HuH-7.5 (cell line): Measurements from ENCODE around the gene DTD1.

Source experiments
- DNase-seq: peaks from one replicate; pipeline ENCODE4 v3.0.0; 2011; ENCODE audit warnings: low spot score

DTD1 gene

DNA sequence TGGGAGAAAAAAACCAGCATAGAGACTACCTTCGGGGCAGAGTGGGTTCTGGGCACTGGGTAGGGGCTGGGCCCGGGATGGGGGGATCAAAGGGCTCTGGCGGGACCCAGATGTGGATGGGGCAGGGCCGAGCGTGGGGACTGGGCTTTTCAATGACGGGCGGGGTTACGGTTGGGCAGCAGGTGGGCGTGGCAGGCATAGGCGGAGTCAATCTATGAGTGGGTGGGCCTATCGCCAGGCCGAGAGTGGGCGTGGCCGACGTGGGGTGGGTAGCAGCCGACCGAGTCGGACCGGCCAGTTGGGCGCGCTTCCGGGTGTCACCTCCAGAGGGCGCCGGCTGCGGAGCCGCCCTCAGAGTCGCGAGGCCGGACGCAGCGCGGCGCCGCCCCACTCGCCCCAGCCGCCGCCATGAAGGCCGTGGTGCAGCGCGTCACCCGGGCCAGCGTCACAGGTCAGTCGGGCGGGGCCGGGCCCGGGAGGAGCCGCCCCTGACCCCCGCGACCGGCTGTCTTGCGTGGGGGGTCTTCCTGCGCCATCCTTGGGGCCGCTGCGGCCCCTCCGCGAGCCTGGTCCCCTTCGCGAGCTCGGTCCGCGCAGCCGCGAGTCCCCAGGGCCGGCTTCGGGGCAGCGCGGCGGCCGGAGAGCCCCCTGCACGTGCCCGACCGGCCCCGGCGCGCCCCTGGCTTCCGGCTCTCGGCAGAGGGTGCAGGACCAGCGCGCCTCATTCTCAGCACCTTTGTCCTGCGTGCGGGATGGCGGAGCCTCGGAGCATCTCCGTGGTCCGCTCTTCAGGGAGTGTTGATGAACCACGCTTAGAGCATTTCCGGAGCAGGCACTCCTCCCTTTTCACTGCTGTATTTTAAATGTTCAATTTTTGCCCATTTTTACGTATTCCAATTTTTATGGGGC, at the start of gene DTD1:
Gene DTD1 (plus strand): TSS at position 390 of the 909 bp plus-strand sequence. CDS start 19 bp downstream, at position 409.
- peak; percentile 80 for DNase-seq

DNA sequence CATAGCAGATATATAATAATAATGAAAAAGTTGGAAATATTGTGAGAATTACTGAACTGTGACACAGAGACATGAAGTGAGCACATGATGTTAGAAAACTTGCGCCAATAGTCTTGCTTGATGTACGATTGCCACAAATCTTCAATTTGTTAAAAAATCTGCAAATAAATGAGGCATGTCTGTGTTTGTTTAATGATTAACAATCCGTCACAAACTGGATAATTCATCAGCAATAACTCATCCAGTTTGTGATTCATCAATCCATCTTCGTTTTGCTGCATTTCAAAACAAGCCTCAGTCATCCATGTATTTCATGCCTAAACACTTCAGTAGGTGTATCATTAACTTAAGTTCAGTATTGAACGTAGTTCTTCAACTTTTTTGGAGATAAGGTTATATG, 46.1 kb upstream of the DTD1 start:
- no peak for DNase-seq

- no peak for DNase-seq
Observed at GRCh38 chr20:18543216-18543615, 44.6 kb upstream of the DTD1 start.

DNA sequence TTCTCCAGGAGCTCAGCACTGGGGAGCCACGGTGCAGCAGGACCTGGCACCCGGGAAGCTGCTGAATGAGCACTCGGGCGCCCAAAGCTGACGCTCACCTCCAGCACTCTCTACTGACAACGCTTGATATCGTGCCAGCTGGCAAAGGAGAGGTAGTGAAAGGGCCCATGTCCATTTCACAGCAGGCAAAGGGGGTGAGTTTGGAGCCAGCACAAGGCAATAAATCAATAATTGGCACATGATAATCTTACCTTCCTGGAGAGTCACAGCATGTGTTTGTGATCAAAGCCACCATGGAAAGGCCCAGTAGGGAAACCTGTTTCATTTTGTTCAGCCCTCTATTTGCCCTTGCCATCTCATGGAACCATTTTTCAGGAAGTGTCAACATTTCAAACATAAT, 43.9 kb upstream of the DTD1 start:
- no peak for DNase-seq

DNA sequence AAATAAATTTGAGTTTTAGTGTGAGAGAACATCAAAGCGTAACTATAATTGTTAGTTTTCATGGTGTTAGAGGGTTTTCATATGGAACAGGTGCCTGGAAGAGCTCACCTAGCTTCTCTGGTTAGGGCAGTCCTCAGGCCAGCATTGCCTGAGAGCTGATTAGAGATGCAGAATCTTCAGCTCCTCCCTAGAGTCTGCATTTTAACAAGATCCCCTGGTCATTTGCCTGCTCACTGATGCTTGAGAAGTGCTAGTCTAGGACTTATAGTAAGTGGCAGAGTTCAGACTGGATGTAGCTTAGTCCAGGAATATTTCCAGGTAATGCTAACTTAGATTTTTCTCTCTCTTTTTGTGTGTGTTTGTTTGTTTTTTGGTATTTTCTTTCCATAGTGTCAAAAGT, 42.3 kb upstream of the DTD1 start:
- no peak for DNase-seq

DNA sequence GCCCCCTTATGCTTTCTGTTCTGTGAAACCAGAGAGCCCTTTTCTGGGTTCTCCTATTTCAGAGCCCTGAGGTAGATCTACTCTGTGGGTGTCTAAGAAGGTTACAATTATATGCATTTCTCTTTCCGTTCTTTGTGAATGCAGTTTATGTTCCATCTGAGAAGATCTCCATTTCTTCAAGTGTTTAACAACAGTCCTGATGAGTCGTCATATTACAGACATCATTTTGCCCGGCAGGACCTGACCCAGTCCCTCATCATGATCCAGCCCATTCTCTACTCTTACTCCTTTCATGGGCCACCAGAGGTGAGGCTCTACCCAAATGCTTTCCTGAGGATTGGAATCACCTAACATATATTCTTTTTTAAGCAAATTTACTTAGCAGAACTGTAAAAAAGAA, 39.4 kb upstream of the DTD1 start:
- DNase-seq: no peak

DNA sequence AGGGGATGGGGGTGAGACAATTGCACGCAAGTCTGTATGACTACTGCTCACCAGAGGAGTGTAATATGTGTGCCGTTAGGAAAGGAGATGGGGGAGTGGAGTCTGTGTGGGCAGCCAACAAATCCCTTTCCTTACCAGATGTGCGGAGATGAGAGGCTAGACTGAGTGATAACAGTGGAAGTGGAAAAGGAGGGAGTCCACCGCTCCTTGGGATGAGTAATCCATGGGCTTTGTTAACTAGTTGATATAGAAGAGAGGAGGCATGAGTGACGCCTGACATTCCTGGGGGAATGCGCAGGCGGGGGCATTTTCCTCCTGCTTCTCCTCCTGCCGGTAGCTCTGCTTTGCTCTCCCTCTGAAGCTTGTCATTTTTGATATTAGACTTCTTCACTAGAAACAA, 34.1 kb upstream of the DTD1 start:
- DNase-seq: no peak

- peak; percentile 86 for DNase-seq
Observed at GRCh38 chr20:18566892-18567738, 20.7 kb upstream of the DTD1 start, which contains the start of gene SMIM26. TSS of gene SMIM26 (plus strand) at chr20:18567432. CDS start at chr20:18567479, 47 bp downstream.

DNA sequence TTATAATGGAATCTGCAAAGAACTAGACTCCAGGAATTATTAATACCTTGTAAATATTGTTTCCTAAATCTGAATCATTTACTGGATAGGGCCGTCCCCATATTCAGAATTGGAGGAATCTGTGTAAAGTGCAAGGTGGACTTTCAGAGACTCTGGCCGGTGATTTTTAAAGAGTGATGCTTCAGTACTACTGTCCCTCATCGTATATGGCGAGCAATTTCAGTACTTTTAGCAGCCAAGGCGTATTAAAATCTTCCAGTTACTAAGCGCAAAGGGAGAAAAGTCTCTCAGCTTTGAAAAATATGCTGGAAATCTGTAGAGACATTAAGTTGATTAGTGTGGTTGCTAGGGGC, 20.1 kb upstream of the DTD1 start:
- DNase-seq: no peak

- DNase-seq: no peak
Observed at GRCh38 chr20:18571009-18571408, 16.8 kb upstream of the DTD1 start.

- no peak for DNase-seq
Observed at GRCh38 chr20:18571578-18571977, 16.3 kb upstream of the DTD1 start.

- no peak for DNase-seq
Observed at GRCh38 chr20:18577942-18578341, 9.9 kb upstream of the DTD1 start.

GRCh38 chr20:18578581-18578980, 9.3 kb upstream of the DTD1 start:
- no peak for DNase-seq

DNA sequence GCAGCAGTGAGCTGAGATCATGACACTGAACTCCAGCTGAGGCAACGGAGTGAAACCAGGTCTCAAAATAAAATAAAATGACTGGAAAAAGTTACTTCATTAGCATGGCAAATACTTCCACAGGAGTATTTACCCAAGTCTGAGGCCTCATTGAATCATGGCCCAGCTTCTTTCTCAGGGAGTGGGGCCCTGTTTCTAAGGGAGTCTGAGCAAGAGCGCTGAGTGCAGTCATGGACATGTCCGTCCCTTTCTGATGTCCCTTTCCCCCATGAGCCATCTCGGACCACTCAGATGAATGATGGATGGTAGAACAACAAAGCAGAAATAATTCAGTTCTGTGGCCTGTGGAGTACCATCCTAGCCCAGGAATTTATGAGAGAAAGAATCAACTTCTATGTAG, 7.8 kb upstream of the DTD1 start:
- no peak for DNase-seq

GRCh38 chr20:18585134-18585533, 2.7 kb upstream of the DTD1 start:
- DNase-seq: no peak

GRCh38 chr20:18588574-18588933, 700 bp downstream of the DTD1 start:
- no peak for DNase-seq

DNA sequence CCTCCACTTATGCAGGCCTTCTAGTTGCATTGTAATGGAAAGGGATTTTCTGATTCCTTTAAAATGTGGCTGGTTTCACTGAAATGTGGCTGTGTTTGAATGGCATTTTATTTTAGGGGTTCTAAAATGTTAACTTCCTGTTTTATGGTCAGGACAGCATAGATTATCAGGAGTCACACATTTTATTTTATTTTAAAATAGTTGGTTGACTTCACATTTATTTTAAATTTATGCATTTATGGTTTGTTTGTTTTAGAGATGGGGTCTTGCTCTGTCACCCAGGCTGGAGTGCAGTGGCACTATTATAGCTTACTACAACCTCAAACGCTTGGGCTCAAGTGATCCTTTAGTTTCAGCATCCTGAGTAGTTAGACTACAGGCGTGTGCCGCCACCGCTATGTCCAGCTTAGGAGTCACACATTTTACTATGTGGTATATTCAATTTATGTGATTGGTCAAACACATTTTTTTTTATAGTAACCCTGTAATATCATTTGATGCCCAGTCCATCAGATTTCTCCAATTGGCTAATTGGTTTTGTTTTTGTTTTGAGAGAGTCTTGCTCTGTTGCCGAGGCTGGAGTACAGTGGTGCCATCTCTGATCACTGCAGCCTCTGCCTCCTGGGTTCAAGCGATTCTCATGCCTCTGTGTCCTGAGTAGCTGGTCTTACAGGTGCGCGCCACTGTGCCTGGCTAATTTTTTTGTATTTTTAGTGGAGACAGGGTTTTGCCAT, 2.3 kb downstream of the DTD1 start:
- no peak for DNase-seq

DNA sequence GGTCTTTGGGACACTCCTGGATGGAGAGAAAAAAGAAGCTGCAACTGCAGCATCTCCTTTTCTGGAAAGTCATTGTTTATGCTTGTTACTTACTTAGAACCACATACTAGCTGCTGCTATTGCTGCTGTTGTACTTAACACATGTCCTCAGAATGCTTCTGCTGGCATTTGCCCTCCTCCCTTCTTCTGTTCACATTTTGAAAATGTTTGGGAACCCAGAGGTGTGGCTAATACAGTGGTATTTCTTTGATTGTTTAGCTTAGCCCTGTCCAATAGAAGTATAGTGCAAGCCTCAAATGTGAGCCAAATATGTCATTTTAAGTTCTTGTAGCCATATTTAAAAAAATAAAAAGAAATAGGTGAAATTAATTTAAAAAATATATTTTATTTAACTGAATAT, 8.4 kb downstream of the DTD1 start:
- DNase-seq: no peak

- no peak for DNase-seq
Observed at GRCh38 chr20:18609741-18610140, 21.9 kb downstream of the DTD1 start.

GRCh38 chr20:18611492-18611891, 23.6 kb downstream of the DTD1 start:
- DNase-seq: no peak

DNA sequence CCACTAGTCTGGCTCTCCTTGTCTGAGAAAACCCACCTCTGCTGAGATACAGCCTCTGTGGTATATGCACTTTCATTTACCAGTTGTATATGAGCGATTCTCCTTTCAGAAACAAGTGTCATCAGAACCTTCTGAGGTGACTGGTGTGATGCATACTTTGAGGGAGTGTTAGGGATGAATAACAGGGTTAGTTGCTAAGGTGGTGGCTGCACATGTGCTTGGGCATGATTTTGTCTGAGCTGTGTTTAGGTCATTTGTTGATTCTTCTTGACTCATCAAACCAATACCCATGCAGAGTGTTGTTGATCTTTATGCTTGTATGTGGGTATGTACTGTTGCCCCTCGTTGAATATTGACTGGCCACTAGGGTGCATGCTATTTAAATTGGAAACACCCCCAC, 25.7 kb downstream of the DTD1 start:
- DNase-seq: no peak

DNA sequence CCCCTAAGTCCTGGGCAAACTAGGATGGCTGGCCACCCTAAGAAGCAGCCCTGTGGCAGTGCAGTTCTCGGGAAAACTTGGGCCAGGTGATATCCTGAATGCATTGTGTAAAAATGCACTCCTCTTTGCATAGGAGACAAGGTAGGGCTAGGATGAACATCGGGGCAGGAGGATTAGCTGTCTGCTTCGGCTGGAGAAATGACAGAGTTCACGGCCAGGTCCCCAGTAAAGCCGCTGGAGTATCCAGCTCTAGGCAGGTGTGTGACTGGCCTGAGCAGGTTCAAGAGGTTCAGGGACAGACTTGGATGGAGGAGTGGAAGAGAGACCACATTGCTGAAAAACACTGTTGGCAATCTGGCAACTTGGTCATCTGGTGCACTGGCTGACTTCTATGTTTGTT, 26.4 kb downstream of the DTD1 start:
- DNase-seq: no peak
